Panc1 (cell line): ENCODE measurements around the gene ZNF519.

ENCODE experiments used
- CTCF ChIP-seq: fragments of 450-650 bp; IDR thresholded peaks from 2 replicates; pipeline ENCODE4 v1.5.1; 2017; ENCODE audit warnings: mild to moderate bottlenecking
- TCF7L2 ChIP-seq: IDR thresholded peaks from 2 replicates; pipeline ENCODE4 v1.6.1; 2011; ENCODE audit warnings: mild to moderate bottlenecking, low read depth, low read length, inconsistent platforms

- TF ChIP-seq CTCF (no peak), TCF7L2 (no peak)
Observed at GRCh38 chr18:14085770-14086457, 46.3 kb downstream of the ZNF519 start.
